ENCODE measurements around the gene MCC. TPM values are rescaled to one million over a fixed set of nuclear protein-coding genes. Genes with fewer than 3 reads are reported as not detected.

Gene MCC
- total RNA-seq, 2 experiments from 2014 or later = 0.25 TPM; not detected in 1

- DNase-seq (ENCODE audit: low spot score) = no peak
- no peaks in the 10 kb centered on the region for H3K79me2 ChIP-seq (ENCODE audit: insufficient read depth, low read depth, low read length)
- TF ChIP-seq CTCF (conservative IDR thresholded peaks at IDR 0.05; ENCODE audit: low read length) = no peak
- TF ChIP-seq EZH2phosphoT487 (IDR thresholded peaks at IDR 0.05; ENCODE audit: borderline replicate concordance, low read depth, low read length) = no peak
- ChIA-PET CTCF (ENCODE audit: unreplicated experiment) (interaction anchor here (0.9 kb wide), 1 partner anchor 176 kb away, joined by 3 read pairs; the partner anchor contains the start of gene YTHDC2), POLR2A (interaction anchor here (0.5 to 1.0 kb wide), 3 partner anchors 20 to 207 kb away, joined by 3 to 5 read pairs (median 4); partner anchors contain the start of gene YTHDC2)
- no peak overlapping the region for H2AFZ ChIP-seq (ENCODE audit: low read length)
- no peak overlapping the region for H3K4me2 ChIP-seq (ENCODE audit: low read length)
- no peaks in the 10 kb centered on the region for H3K4me1 ChIP-seq (ENCODE audit: insufficient read depth, low read length, poor library complexity, severe bottlenecking)
- no peaks in the 10 kb centered on the region for H4K20me1 ChIP-seq (ENCODE audit: insufficient read depth, low read length)
- no peaks in the 10 kb centered on the region for H3K36me3 ChIP-seq (ENCODE audit: insufficient read depth, low read length)
- no peak overlapping the region for H3K4me3 ChIP-seq (ENCODE audit: low read depth, low read length, poor library complexity, severe bottlenecking)
- no peak overlapping the region for H3K27ac ChIP-seq (ENCODE audit: low read depth, low read length, poor library complexity, severe bottlenecking)
- no TSS peak for BruUV-seq (replicated peaks)
- intact Hi-C loops (cut with micrococcal nuclease; ENCODE audit: unreplicated experiment) = loop anchor here (1.0 kb wide), 2 partner anchors 173 to 269 kb away; no protein-coding TSS in a partner anchor
- no peaks in the 10 kb centered on the region for H3K9me3 ChIP-seq (ENCODE audit: low read length)
- H3K9me2 ChIP-seq (ENCODE audit: insufficient read depth, low read length) = no peaks in the 10 kb centered on the region
These were observed 150.5 kb downstream of the MCC start for GRCh38 chr5:113337515-113338415.

- peak; percentile 23 for DNase-seq (ENCODE audit: low spot score)
- ChIA-PET POLR2A (interaction anchor here (0.7 to 1.0 kb wide), 2 partner anchors 174 to 177 kb away, joined by 3 to 4 read pairs; partner anchors contain the start of gene YTHDC2), CTCF (ENCODE audit: unreplicated experiment) (interaction anchor here (0.6 to 1.0 kb wide), 4 partner anchors 40 to 251 kb away, joined by 3 read pairs; partner anchors contain the start of gene YTHDC2)
- Histone ChIP-seq H3K4me2 (ENCODE audit: low read length) (no peak overlapping the region), H3K9me3 (ENCODE audit: low read length) (no peaks in the 10 kb centered on the region), H3K36me3 (ENCODE audit: insufficient read depth, low read length) (no peaks in the 10 kb centered on the region), H3K27ac (ENCODE audit: low read depth, low read length, poor library complexity, severe bottlenecking) (no peak overlapping the region), H3K9me2 (ENCODE audit: insufficient read depth, low read length) (no peaks in the 10 kb centered on the region), H3K79me2 (ENCODE audit: insufficient read depth, low read depth, low read length) (no peaks in the 10 kb centered on the region), H2AFZ (ENCODE audit: low read length) (no peak overlapping the region), H3K4me3 (ENCODE audit: low read depth, low read length, poor library complexity, severe bottlenecking) (no peak overlapping the region), H3K4me1 (ENCODE audit: insufficient read depth, low read length, poor library complexity, severe bottlenecking) (no peaks in the 10 kb centered on the region), H4K20me1 (ENCODE audit: insufficient read depth, low read length) (no peaks in the 10 kb centered on the region)
- TF ChIP-seq EZH2phosphoT487 (IDR thresholded peaks at IDR 0.05; ENCODE audit: borderline replicate concordance, low read depth, low read length) (no peak), CTCF (conservative IDR thresholded peaks at IDR 0.05; ENCODE audit: low read length) (peak; percentile 61)
- BruUV-seq (replicated peaks) = no TSS peak
- intact Hi-C loops (cut with micrococcal nuclease; ENCODE audit: unreplicated experiment) = loop anchor here (1.0 kb wide), 2 partner anchors 173 to 269 kb away; no protein-coding TSS in a partner anchor
These were observed 151.3 kb downstream of the MCC start for GRCh38 chr5:113336975-113337374.
